GM12872 (cell line): ENCODE data around the gene UTP11.
A peak's percentile ranks its signal among the peaks of the same experiment; 100 is the strongest.

Source experiments
- TF ChIP-seq, protein P1 (sequence below): IDR thresholded peaks from 3 replicates; pipeline ENCODE4 v1.5.1; 2011; ENCODE audit warnings: low read depth, mild to moderate bottlenecking, low read length, moderate library complexity; ENCODE audit not compliant: insufficient read depth

The UTP11 gene

DNA sequence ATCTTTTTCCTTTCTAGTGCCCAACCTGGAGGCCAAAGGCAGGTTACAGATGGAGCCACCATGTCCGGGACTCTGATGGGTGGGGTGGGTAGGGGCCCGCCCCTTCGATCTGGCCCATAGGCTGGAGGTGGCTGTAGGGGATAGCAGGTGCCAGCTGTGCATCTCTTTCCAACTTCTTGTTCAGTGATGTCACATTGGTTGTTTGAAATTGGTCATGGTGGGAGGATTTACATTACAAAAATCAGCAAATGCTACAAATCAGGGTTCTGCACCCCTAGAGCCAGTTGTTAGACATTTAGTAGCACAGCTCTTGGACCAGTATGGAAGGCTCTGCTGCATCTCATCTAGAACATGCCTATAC lies 56.4 kb downstream of the UTP11 start:
- TF ChIP-seq, protein P1, sequence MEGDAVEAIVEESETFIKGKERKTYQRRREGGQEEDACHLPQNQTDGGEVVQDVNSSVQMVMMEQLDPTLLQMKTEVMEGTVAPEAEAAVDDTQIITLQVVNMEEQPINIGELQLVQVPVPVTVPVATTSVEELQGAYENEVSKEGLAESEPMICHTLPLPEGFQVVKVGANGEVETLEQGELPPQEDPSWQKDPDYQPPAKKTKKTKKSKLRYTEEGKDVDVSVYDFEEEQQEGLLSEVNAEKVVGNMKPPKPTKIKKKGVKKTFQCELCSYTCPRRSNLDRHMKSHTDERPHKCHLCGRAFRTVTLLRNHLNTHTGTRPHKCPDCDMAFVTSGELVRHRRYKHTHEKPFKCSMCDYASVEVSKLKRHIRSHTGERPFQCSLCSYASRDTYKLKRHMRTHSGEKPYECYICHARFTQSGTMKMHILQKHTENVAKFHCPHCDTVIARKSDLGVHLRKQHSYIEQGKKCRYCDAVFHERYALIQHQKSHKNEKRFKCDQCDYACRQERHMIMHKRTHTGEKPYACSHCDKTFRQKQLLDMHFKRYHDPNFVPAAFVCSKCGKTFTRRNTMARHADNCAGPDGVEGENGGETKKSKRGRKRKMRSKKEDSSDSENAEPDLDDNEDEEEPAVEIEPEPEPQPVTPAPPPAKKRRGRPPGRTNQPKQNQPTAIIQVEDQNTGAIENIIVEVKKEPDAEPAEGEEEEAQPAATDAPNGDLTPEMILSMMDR: no peak

DNA sequence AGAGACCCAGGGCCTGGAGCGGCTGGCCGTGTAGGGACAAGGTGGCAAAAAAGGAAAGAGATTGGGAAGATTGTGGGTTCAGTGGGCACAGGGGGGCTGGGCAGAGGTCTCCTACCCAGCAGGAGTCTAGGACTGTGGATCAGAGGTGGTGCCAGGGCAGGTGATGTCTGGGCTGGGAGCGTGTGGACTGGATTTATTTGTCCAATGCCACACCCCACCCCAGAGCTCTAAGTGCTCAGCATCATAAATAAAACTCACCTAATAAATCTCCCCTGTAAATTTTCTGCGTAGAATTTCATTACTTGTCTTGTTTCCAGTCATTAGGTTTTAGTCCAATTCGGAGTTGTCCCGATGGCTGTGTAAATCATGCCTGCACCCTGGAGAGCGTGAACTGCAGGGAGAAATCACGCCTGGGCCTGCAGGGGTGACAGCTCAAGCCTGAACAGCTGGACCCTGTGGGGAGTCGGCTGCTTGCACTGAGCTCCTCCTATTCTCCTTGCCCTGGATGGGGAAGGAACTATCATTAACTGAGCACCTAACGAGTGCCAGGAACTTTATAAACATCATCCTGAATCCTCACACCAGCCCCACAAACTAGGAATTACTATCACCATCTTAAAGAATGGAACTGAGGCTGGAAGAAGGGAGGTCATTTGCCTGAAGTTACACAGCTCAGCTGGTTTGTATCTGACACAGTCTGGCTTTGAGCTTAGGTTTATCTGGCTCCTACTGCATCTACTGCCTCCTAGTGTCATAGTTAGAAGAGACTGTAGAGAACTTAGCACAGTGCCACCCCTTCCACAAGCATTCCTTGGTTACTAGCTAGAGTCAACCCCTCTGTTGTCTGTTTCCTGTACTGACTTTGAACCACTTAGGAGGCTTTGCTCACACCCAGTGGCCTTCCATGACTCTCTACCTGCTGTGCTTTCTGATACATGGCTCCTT lies 59.0 kb downstream of the UTP11 start:
- TF ChIP-seq, protein P1: peak; percentile 75

- TF ChIP-seq, protein P1: peak; percentile 13; the same call in 1 of the 3 replicates
These were observed 60.3 kb downstream of the UTP11 start for GRCh38 chr1:38072858-38073257.

DNA sequence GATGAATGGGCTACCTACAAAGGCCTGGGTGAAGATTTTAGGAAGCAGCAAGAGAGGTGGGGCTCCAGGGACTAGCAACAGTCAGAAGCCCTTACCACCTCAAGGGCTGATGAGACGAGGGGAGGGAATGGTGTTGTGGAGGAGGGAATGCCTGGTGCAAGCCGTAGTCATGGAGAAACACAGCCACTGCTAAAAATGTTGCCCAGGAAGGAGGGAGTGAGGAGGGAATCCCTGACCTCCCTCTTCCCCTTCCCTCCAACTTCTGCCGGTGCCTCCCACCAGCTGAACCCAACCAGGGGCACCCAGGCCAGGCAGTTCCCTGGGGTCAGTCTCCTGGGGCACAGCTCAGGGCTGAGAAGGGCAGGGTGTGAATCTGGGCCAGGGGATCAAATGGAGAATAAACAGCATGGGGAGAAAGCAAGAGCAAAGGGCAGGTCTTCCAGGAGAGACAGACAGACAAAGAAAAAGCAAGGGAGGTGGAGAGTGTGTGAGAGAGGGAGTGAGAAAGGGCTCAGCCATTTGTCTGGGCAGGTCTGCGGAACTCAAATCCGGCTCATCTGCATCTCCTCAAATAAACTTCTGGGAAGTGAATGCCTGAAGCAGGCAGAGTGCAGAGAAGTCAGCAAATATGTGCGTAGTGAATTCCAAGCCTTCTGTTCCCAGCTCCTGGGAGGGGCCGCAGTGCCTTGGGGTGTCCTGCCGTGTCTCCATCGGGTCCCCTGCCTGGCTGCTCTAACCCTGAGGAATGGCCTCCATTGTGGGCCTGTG lies 61.2 kb downstream of the UTP11 start:
- TF ChIP-seq, protein P1: no peak

DNA sequence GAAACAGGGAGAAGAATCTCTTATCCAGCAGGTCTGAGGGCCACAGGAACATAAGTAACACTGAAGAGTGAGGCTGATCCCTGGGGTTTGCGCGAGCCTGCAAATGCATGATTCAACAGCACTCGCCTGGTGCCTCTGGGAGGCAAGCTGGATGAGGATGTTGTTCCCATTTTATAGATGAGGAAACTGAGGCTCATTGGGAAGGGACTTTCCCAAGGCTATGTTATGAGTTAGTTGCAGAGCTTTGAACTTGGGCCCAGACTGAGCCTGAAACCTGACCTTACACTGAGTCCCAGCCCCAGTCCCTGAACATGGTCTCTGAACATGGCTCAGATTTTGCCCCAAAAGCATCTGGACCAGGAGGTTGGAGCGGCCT lies 61.8 kb downstream of the UTP11 start:
- TF ChIP-seq, protein P1: no peak
